Neural cell (in vitro differentiated cells): ENCODE data around the gene DIABLO. TPM values are rescaled to one million over a fixed set of nuclear protein-coding genes. Genes with fewer than 3 reads are reported as not detected.

Experiments used
- H2AFZ ChIP-seq: fragments of 200-600, 300-800 bp; sonication (generic), shearing (Covaris generic); 2 replicates; pipeline ENCODE4 v1.6.0; 2014; ENCODE audit warnings: low read depth, mild to moderate bottlenecking, antibody characterized with exemption, low read length, moderate library complexity
- H3F3A ChIP-seq: fragments of 200-600 bp; shearing (Covaris generic); 2 replicates; pipeline ENCODE4 v1.6.1; 2016; ENCODE audit warnings: mild to moderate bottlenecking, moderate library complexity, mixed read lengths, antibody characterized with exemption, low read length; ENCODE audit not compliant: insufficient read depth, poor library complexity, severe bottlenecking
- H3K27ac ChIP-seq: fragments of 200-600, 300-800 bp; sonication (generic), shearing (Covaris generic); 2 replicates; pipeline ENCODE4 v1.5.1; 2014; ENCODE audit warnings: mild to moderate bottlenecking, low read length, moderate library complexity
- H3K27me3 ChIP-seq: fragments of 300-800, 200-600 bp; sonication (generic), shearing (Covaris generic); 2 replicates; pipeline ENCODE4 v1.6.0; 2014; ENCODE audit warnings: mild to moderate bottlenecking, low read depth, low read length, moderate library complexity; ENCODE audit not compliant: insufficient read depth
- H3K36me3 ChIP-seq: fragments of 300-800, 200-600 bp; sonication (generic), shearing (Covaris generic); 2 replicates; pipeline ENCODE4 v1.5.1; 2014; ENCODE audit warnings: mild to moderate bottlenecking, antibody characterized with exemption, low read length, moderate library complexity; ENCODE audit not compliant: insufficient read depth
- H3K4me2 ChIP-seq: fragments of 300-800, 200-600 bp; sonication (generic), shearing (Covaris generic); 2 replicates; pipeline ENCODE4 v1.6.0; 2014; ENCODE audit warnings: mild to moderate bottlenecking, low read length
- H3K4me3 ChIP-seq: fragments of 300-800, 200-600 bp; sonication (generic), shearing (Covaris generic); 2 replicates; pipeline ENCODE4 v1.5.1; 2014; ENCODE audit warnings: mild to moderate bottlenecking, low read length, moderate library complexity
- H3K79me2 ChIP-seq: fragments of 200-600 bp; shearing (Covaris generic); replicated peaks from 2 replicates; pipeline ENCODE4 v1.6.0; 2014; ENCODE audit warnings: mild to moderate bottlenecking, low read length, moderate library complexity; ENCODE audit not compliant: insufficient read depth
- H3K9ac ChIP-seq: fragments of 300-800, 200-600 bp; sonication (generic), shearing (Covaris generic); 2 replicates; pipeline ENCODE4 v1.6.1; 2016; ENCODE audit warnings: mild to moderate bottlenecking, low read length, mixed read lengths
- H3K9me2 ChIP-seq: fragments of 200-600 bp; shearing (Covaris generic); 2 replicates; pipeline ENCODE4 v1.6.1; 2016; ENCODE audit warnings: mild to moderate bottlenecking, low read length, mixed read lengths; ENCODE audit not compliant: insufficient read depth
- H3K9me3 ChIP-seq: fragments of 200-600, 300-800 bp; sonication (generic), shearing (Covaris generic); 2 replicates; pipeline ENCODE4 v1.6.1; 2016; ENCODE audit warnings: mild to moderate bottlenecking, mixed run types, low read length, moderate library complexity, mixed read lengths
- H4K20me1 ChIP-seq: fragments of 200-600 bp; shearing (Covaris generic); 2 replicates; pipeline ENCODE4 v1.6.1; 2016; ENCODE audit warnings: mild to moderate bottlenecking, mixed run types; ENCODE audit not compliant: insufficient read depth
- EP300 ChIP-seq: fragments of 450-650 bp; conservative IDR thresholded peaks from 2 replicates; pipeline ENCODE4 v1.6.1; 2014; ENCODE audit warnings: antibody characterized with exemption, mild to moderate bottlenecking, moderate library complexity; ENCODE audit not compliant: poor library complexity, severe bottlenecking
- EZH2 ChIP-seq: fragments of 200-600, 300-800 bp; shearing (Covaris generic), sonication (generic); IDR thresholded peaks from 2 replicates; pipeline ENCODE4 v1.6.1; 2014; ENCODE audit warnings: antibody characterized with exemption, low read length, borderline replicate concordance, mild to moderate bottlenecking; ENCODE audit not compliant: insufficient read depth, poor library complexity, severe bottlenecking
- MXI1 ChIP-seq: fragments of 450-650 bp; conservative IDR thresholded peaks from 2 replicates; pipeline ENCODE4 v1.6.1; 2014; ENCODE audit warnings: antibody characterized with exemption, mild to moderate bottlenecking; ENCODE audit not compliant: poor library complexity, severe bottlenecking
- POLR2AphosphoS5 ChIP-seq: IDR thresholded peaks from 2 replicates; pipeline ENCODE4 v1.6.1; 2012
- RAD21 ChIP-seq: fragments of 450-650 bp; conservative IDR thresholded peaks from 2 replicates; pipeline ENCODE4 v1.6.1; 2014; ENCODE audit warnings: antibody characterized with exemption, mild to moderate bottlenecking, moderate library complexity
- SMC3 ChIP-seq: fragments of 450-650 bp; conservative IDR thresholded peaks from 2 replicates; pipeline ENCODE4 v1.6.1; 2014; ENCODE audit warnings: antibody characterized with exemption, mild to moderate bottlenecking, moderate library complexity; ENCODE audit not compliant: poor library complexity
- TAF1 ChIP-seq: IDR thresholded peaks from 2 replicates; pipeline ENCODE4 v1.6.1; 2012; ENCODE audit warnings: low read depth
- polyA plus RNA-seq: library from polyadenylated mRNA; depleted of rRNA; stranded (reverse); fragments of >200 nt; gene quantifications from 2 replicates; pipeline ENCODE4 v1.2.3, GENCODE V29; 2014
- TF ChIP-seq, protein P1 (sequence below): IDR thresholded peaks from 2 replicates; pipeline ENCODE4 v1.6.1; 2012; ENCODE audit warnings: borderline replicate concordance
- TF ChIP-seq, protein P2 (sequence below): fragments of 450-650 bp; IDR thresholded peaks from 2 replicates; pipeline ENCODE4 v1.5.1; 2014; ENCODE audit warnings: antibody characterized with exemption, mild to moderate bottlenecking, moderate library complexity; ENCODE audit not compliant: poor library complexity, severe bottlenecking

Gene DIABLO
- polyA plus RNA-seq, 1 donor from 2014 or later, result 157 TPM

DNA sequence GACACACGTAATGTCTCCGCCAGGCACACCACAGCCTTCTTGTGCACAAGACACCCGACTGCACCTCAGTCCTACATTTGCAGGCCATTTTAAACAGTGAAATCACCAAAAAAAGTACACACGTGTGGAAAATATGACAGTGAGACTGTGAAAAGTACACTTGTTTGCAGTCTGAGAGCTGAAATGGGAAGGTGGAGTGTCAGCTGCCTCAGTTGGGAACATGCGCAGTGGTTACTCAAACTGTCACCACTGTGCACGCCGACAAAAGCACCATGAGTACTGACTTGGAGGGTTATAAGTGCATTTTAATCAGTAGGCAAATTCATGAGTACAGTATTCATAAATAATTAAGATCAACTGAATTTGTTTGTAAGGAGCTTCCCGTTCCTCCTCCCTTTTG, 24.7 kb upstream of the DIABLO start:
- TF ChIP-seq EP300 (no peak), SMC3 (no peak), MXI1 (no peak), EZH2 (no peak), RAD21 (no peak), TAF1 (no peak), POLR2AphosphoS5 (no peak)
- TF ChIP-seq, protein P1, sequence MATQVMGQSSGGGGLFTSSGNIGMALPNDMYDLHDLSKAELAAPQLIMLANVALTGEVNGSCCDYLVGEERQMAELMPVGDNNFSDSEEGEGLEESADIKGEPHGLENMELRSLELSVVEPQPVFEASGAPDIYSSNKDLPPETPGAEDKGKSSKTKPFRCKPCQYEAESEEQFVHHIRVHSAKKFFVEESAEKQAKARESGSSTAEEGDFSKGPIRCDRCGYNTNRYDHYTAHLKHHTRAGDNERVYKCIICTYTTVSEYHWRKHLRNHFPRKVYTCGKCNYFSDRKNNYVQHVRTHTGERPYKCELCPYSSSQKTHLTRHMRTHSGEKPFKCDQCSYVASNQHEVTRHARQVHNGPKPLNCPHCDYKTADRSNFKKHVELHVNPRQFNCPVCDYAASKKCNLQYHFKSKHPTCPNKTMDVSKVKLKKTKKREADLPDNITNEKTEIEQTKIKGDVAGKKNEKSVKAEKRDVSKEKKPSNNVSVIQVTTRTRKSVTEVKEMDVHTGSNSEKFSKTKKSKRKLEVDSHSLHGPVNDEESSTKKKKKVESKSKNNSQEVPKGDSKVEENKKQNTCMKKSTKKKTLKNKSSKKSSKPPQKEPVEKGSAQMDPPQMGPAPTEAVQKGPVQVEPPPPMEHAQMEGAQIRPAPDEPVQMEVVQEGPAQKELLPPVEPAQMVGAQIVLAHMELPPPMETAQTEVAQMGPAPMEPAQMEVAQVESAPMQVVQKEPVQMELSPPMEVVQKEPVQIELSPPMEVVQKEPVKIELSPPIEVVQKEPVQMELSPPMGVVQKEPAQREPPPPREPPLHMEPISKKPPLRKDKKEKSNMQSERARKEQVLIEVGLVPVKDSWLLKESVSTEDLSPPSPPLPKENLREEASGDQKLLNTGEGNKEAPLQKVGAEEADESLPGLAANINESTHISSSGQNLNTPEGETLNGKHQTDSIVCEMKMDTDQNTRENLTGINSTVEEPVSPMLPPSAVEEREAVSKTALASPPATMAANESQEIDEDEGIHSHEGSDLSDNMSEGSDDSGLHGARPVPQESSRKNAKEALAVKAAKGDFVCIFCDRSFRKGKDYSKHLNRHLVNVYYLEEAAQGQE, result no peak
- TF ChIP-seq, protein P2, sequence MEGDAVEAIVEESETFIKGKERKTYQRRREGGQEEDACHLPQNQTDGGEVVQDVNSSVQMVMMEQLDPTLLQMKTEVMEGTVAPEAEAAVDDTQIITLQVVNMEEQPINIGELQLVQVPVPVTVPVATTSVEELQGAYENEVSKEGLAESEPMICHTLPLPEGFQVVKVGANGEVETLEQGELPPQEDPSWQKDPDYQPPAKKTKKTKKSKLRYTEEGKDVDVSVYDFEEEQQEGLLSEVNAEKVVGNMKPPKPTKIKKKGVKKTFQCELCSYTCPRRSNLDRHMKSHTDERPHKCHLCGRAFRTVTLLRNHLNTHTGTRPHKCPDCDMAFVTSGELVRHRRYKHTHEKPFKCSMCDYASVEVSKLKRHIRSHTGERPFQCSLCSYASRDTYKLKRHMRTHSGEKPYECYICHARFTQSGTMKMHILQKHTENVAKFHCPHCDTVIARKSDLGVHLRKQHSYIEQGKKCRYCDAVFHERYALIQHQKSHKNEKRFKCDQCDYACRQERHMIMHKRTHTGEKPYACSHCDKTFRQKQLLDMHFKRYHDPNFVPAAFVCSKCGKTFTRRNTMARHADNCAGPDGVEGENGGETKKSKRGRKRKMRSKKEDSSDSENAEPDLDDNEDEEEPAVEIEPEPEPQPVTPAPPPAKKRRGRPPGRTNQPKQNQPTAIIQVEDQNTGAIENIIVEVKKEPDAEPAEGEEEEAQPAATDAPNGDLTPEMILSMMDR, result no peak
- Histone ChIP-seq H3K79me2 (no peaks in the 10 kb centered on the region), H3K27me3 (no peaks in the 10 kb centered on the region), H3K4me2 (no peak overlapping the region), H3K9me2 (no peaks in the 10 kb centered on the region), H3K27ac (no peak overlapping the region), H3F3A (no peaks in the 10 kb centered on the region), H4K20me1 (no peaks in the 10 kb centered on the region), H3K9ac (no peak overlapping the region), H3K36me3 (no peaks in the 10 kb centered on the region), H3K4me3 (no peak overlapping the region), H3K9me3 (no peaks in the 10 kb centered on the region), H2AFZ (no peak overlapping the region)

DNA sequence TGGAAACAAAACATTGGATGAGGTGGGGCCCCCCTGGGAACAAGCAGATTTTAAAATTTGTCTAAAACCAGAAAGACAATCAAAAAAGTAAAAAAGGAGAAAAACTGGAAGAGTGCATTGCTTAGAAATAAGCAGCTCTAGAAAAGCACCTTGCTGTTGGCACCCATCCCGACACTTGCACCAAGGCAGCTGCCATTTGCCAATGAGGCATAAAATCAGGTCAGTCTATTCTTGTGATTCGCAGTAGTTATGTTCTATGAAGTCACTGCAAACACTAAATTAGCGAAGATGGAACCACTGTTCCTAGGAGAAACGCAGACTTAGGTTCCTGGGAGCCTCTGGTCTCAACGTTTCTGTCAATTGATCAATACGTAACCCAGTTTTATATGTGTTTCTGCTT, 24.2 kb upstream of the DIABLO start:
- Histone ChIP-seq H3K79me2 (no peaks in the 10 kb centered on the region), H3K27ac (no peak overlapping the region), H2AFZ (no peak overlapping the region), H3K9me2 (no peaks in the 10 kb centered on the region), H3K4me2 (no peak overlapping the region), H3K27me3 (no peaks in the 10 kb centered on the region), H4K20me1 (no peaks in the 10 kb centered on the region), H3K4me3 (no peak overlapping the region), H3K9ac (no peak overlapping the region), H3F3A (no peaks in the 10 kb centered on the region), H3K36me3 (no peaks in the 10 kb centered on the region), H3K9me3 (no peaks in the 10 kb centered on the region)
- TF ChIP-seq EP300 (no peak), POLR2AphosphoS5 (no peak), MXI1 (no peak), RAD21 (no peak)
- TF ChIP-seq, protein P2, result no peak
